Activated B cell treated with CpG ODN at 0.5 μM for 24 hours (primary cell): Measurements from ENCODE around the gene CKLF. TPM values are rescaled to one million over a fixed set of nuclear protein-coding genes. Genes with fewer than 3 reads are reported as not detected.

Experiments used
- ATAC-seq: fragments of 200-7000 bp; cut with Tn5 transposase; one replicate; pipeline ENCODE4 v1.10.0; 2021; ENCODE audit warnings: low read depth, mild to moderate bottlenecking, moderate library complexity
- CTCF ChIA-PET: fragments of 350-600 bp; sonication (Branson Sonifier 250); formaldehyde crosslinking; loops from one replicate; lab custom pipeline; 2021; ENCODE audit warnings: antibody characterized with exemption; lab: Charles Lee
- POLR2A ChIA-PET: fragments of 350-600 bp; sonication (Branson Sonifier 250); formaldehyde crosslinking; loops from one replicate; lab custom pipeline; 2021; ENCODE audit warnings: antibody characterized with exemption; lab: Charles Lee
- DNase-seq: peaks from one replicate; pipeline ENCODE4 v3.0.0; 2022
- H3K27ac Mint-ChIP-seq: one replicate; pipeline ENCODE4 v1.8.0; 2020; ENCODE audit warnings: mixed read lengths
- H3K27me3 Mint-ChIP-seq: one replicate; pipeline ENCODE4 v1.8.0; 2021; ENCODE audit warnings: mixed read lengths
- H3K36me3 Mint-ChIP-seq: one replicate; pipeline ENCODE4 v1.8.0; 2021; ENCODE audit warnings: low read depth, mixed read lengths
- H3K4me1 Mint-ChIP-seq: one replicate; pipeline ENCODE4 v1.8.0; 2021; ENCODE audit warnings: mixed read lengths
- H3K4me3 Mint-ChIP-seq: one replicate; pipeline ENCODE4 v1.8.0; 2020; ENCODE audit warnings: mild to moderate bottlenecking, mixed read lengths
- H3K9me3 Mint-ChIP-seq: one replicate; pipeline ENCODE4 v1.8.0; 2020; ENCODE audit warnings: mixed read lengths
- CTCF ChIP-seq: fragments of 200-600 bp; IDR thresholded peaks from one replicate; pipeline ENCODE4 v1.8.0; 2022; ENCODE audit warnings: antibody characterized with exemption, mild to moderate bottlenecking
- intact Hi-C: fragments of 100-400 bp; cut with micrococcal nuclease; formaldehyde crosslinking; loops from one replicate; pipeline ENCODE4 v1.15.1; 2024
- total RNA-seq: library from RNA; stranded (reverse); gene quantifications from 2 replicates; pipeline ENCODE4 v1.2.3, GENCODE V29; 2022

Gene CKLF
- total RNA-seq, 1 donor from 2014 or later: 12.1 TPM

- no peaks in the 10 kb centered on the region for H3K27me3 Mint-ChIP-seq
Measured at GRCh38 chr16:66508248-66508913, 44.0 kb upstream of the CKLF start.

GRCh38 chr16:66508914-66509496, 43.4 kb upstream of the CKLF start:
- no peak for TF ChIP-seq CTCF
- no peak for ATAC-seq
- peaks cover 16% of the 10 kb centered on the region for H3K4me1 Mint-ChIP-seq
- no peaks in the 10 kb centered on the region for H3K36me3 Mint-ChIP-seq
- H3K4me3 Mint-ChIP-seq: peak overlapping the region; percentile 44
- DNase-seq: no peak
- no peaks in the 10 kb centered on the region for H3K9me3 Mint-ChIP-seq
- no peak overlapping the region for H3K27ac Mint-ChIP-seq
- ChIA-PET CTCF (interaction anchor here (1.0 kb wide), 1 partner anchor 51 kb away, joined by 3 read pairs; no protein-coding TSS in a partner anchor), POLR2A (interaction anchor here (1.4 to 1.7 kb wide), 2 partner anchors 16 to 43 kb away, joined by 5 to 6 read pairs; partner anchors contain the start of gene CKLF)
- H3K27me3 Mint-ChIP-seq: no peaks in the 10 kb centered on the region
- intact Hi-C loops: loop anchor here (2.0 kb wide), 1 partner anchor 16 kb away; no protein-coding TSS in a partner anchor

More at GRCh38 chr16:66508248-66508913, 44.0 kb upstream of the CKLF start:
- intact Hi-C loops: loop anchor here (2.0 kb wide), 1 partner anchor 16 kb away; no protein-coding TSS in a partner anchor
- Mint-ChIP-seq H3K4me3 (peak overlapping the region; percentile 44), H3K9me3 (no peaks in the 10 kb centered on the region), H3K36me3 (no peaks in the 10 kb centered on the region), H3K4me1 (peaks cover 16% of the 10 kb centered on the region), H3K27ac (no peak overlapping the region)
- DNase-seq (no peak), ATAC-seq (peak; percentile 87)
- CTCF ChIA-PET: interaction anchor here (0.9 kb wide), 1 partner anchor 29 kb away, joined by 3 read pairs; no protein-coding TSS in a partner anchor
- POLR2A ChIA-PET: interaction anchor here (0.5 to 1.7 kb wide), 3 partner anchors 17 to 375 kb away, joined by 5 to 6 read pairs (median 6); partner anchors contain the start of gene CKLF
- TF ChIP-seq CTCF: no peak

- H3K36me3 Mint-ChIP-seq: no peaks in the 10 kb centered on the region
- no peaks in the 10 kb centered on the region for H3K27me3 Mint-ChIP-seq
- intact Hi-C loops: loop anchor here (2.0 kb wide), 1 partner anchor 15 kb away; no protein-coding TSS in a partner anchor
- no peaks in the 10 kb centered on the region for H3K9me3 Mint-ChIP-seq
- DNase-seq (no peak), ATAC-seq (no peak)
- POLR2A ChIA-PET: interaction anchor here (0.7 kb wide), 1 partner anchor 39 kb away, joined by 3 read pairs; no protein-coding TSS in a partner anchor
- CTCF ChIA-PET: interaction anchor here (1.0 to 1.2 kb wide), 2 partner anchors 50 to 80 kb away, joined by 3 read pairs; no protein-coding TSS in a partner anchor
- H3K4me1 Mint-ChIP-seq: peaks cover 16% of the 10 kb centered on the region
- TF ChIP-seq CTCF: no peak
- no peak overlapping the region for H3K27ac Mint-ChIP-seq
- H3K4me3 Mint-ChIP-seq: no peak overlapping the region
Measured at GRCh38 chr16:66509576-66509975, 42.8 kb upstream of the CKLF start.

- ATAC-seq (no peak), DNase-seq (no peak)
- H3K9me3 Mint-ChIP-seq: no peaks in the 10 kb centered on the region
- TF ChIP-seq CTCF: no peak
- no peaks in the 10 kb centered on the region for H3K27me3 Mint-ChIP-seq
- no peaks in the 10 kb centered on the region for H3K36me3 Mint-ChIP-seq
- peaks cover 18% of the 10 kb centered on the region for H3K4me1 Mint-ChIP-seq
- intact Hi-C loops: no loop called here
- no peak overlapping the region for H3K27ac Mint-ChIP-seq
- CTCF ChIA-PET: interaction anchor here (1.1 to 1.2 kb wide), 2 partner anchors 79 to 104 kb away, joined by 3 read pairs; no protein-coding TSS in a partner anchor
- H3K4me3 Mint-ChIP-seq: no peak overlapping the region
- POLR2A ChIA-PET: interaction anchor here (0.9 to 1.3 kb wide), 2 partner anchors 42 to 43 kb away, joined by 3 read pairs; partner anchors contain the start of gene CKLF
Measured at GRCh38 chr16:66510298-66510697, 42.1 kb upstream of the CKLF start.
